RWPE2 (cell line): Measurements from ENCODE around the gene VPS29.
"Not testable (repeated sequence)": the region's sequence is repeated elsewhere in the genome, so short reads cannot be mapped to it uniquely, and the experiment has no call there.

Experiments used
- ATAC-seq: fragments of 200-7000 bp; cut with Tn5 transposase; 3 replicates; pipeline ENCODE4 v1.9.1; 2021; ENCODE audit warnings: low read depth
- DNase-seq: peaks from one replicate; pipeline ENCODE4 v3.0.0-alpha.2; 2020; ENCODE audit warnings: low spot score
- H3K27ac ChIP-seq: fragments of 450-650 bp; 2 replicates; pipeline ENCODE4 v1.5.1; 2017; ENCODE audit warnings: mild to moderate bottlenecking; ENCODE audit not compliant: poor library complexity, severe bottlenecking
- H3K27me3 ChIP-seq: fragments of 250-450 bp; sonication (Bioruptor Pico); 2 replicates; pipeline ENCODE4 v1.5.1; 2021; ENCODE audit warnings: mild to moderate bottlenecking, moderate library complexity; ENCODE audit not compliant: insufficient read depth, poor library complexity, severe bottlenecking
- H3K36me3 ChIP-seq: fragments of 250-450 bp; sonication (Bioruptor Pico); 2 replicates; pipeline ENCODE4 v1.5.1; 2020; ENCODE audit warnings: low read depth, mild to moderate bottlenecking, moderate library complexity
- H3K4me1 ChIP-seq: fragments of 250-450 bp; sonication (Bioruptor Pico); 2 replicates; pipeline ENCODE4 v1.5.1; 2021; ENCODE audit warnings: mild to moderate bottlenecking, moderate library complexity; ENCODE audit not compliant: insufficient read depth, poor library complexity, severe bottlenecking
- H3K4me3 ChIP-seq: fragments of 250-450 bp; sonication (Bioruptor Pico); 2 replicates; pipeline ENCODE4 v1.5.1; 2021; ENCODE audit warnings: mild to moderate bottlenecking, moderate library complexity; ENCODE audit not compliant: severe bottlenecking
- H3K9me3 ChIP-seq: fragments of 250-450 bp; sonication (Bioruptor Pico); 2 replicates; pipeline ENCODE4 v1.5.1; 2021; ENCODE audit warnings: mild to moderate bottlenecking, moderate library complexity; ENCODE audit not compliant: severe bottlenecking
- CTCF ChIP-seq: fragments of 450-650 bp; IDR thresholded peaks from one replicate; pipeline ENCODE4 v1.5.1; 2017; ENCODE audit warnings: mild to moderate bottlenecking, moderate library complexity; ENCODE audit not compliant: poor library complexity, severe bottlenecking

The VPS29 gene

GRCh38 chr12:110475426-110475825 lies 26.5 kb downstream of the VPS29 start:
- H3K27me3 ChIP-seq: no peaks in the 10 kb centered on the region
- no peak overlapping the region for H3K27ac ChIP-seq
- no peak overlapping the region for H3K4me3 ChIP-seq
- H3K4me1 ChIP-seq: no peaks in the 10 kb centered on the region
- DNase-seq: no peak
- no peak for TF ChIP-seq CTCF
- H3K36me3 ChIP-seq: peaks cover 60% of the 10 kb centered on the region
- H3K9me3 ChIP-seq: no peaks in the 10 kb centered on the region
- no peak for ATAC-seq

- peak; percentile 93 for ATAC-seq
- TF ChIP-seq CTCF: no peak
- H3K36me3 ChIP-seq: peaks cover 18% of the 10 kb centered on the region
Observed at GRCh38 chr12:110468214-110469048, 33.5 kb downstream of the VPS29 start, which contains the start of the genes FAM216A and GPN3. Gene FAM216A (plus strand): TSS chr12:110468845. CDS start chr12:110468876, 31 bp downstream. Gene GPN3 (minus strand): TSS chr12:110468257. CDS start chr12:110468203, 54 bp downstream.

GRCh38 chr12:110467847-110468213 lies 34.1 kb downstream of the VPS29 start:
- Histone ChIP-seq H3K4me3 (peak overlapping the region; percentile 63), H3K4me1 (peaks cover 4% of the 10 kb centered on the region), H3K36me3 (peaks cover 16% of the 10 kb centered on the region), H3K9me3 (no peaks in the 10 kb centered on the region), H3K27ac (peak overlapping the region; percentile 87), H3K27me3 (no peaks in the 10 kb centered on the region)
- DNase-seq (no peak), ATAC-seq (no peak)
- TF ChIP-seq CTCF: no peak

More at GRCh38 chr12:110468214-110469048, 33.5 kb downstream of the VPS29 start, which contains the start of the genes FAM216A and GPN3:
- H3K27ac ChIP-seq: peak within 1 kb of the TSS; percentile 87
- DNase-seq: peak; percentile 97
- peaks cover 4% of the 10 kb centered on the region for H3K4me1 ChIP-seq
- H3K4me3 ChIP-seq: peak within 1 kb of the TSS; percentile 63
- H3K27me3 ChIP-seq: no peaks in the 10 kb centered on the region
- no peaks in the 10 kb centered on the region for H3K9me3 ChIP-seq

- Histone ChIP-seq H3K4me1 (peaks cover 4% of the 10 kb centered on the region), H3K36me3 (peaks cover 23% of the 10 kb centered on the region), H3K4me3 (no peak overlapping the region), H3K27ac (no peak overlapping the region), H3K27me3 (no peaks in the 10 kb centered on the region), H3K9me3 (no peaks in the 10 kb centered on the region)
- ATAC-seq (no peak), DNase-seq (no peak)
- no peak for TF ChIP-seq CTCF
Observed at GRCh38 chr12:110466791-110467190, 35.1 kb downstream of the VPS29 start.

- ATAC-seq, H3K4me3 ChIP-seq, H3K27me3 ChIP-seq, H3K4me1 ChIP-seq, H3K27ac ChIP-seq, DNase-seq, H3K9me3 ChIP-seq: not testable (repeated sequence)
- H3K36me3 ChIP-seq: peaks cover 21% of the 10 kb centered on the region
Observed at GRCh38 chr12:110465765-110466164, 36.1 kb downstream of the VPS29 start.
